T1000 (cell line): ENCODE results near the gene XPA.
"Not testable (repeated sequence)": the region's sequence is repeated elsewhere in the genome, so short reads cannot be mapped to it uniquely, and the experiment has no call there.

ENCODE experiments used
- DNase-seq: peaks from one replicate; lab custom pipeline; 2025; ENCODE audit warnings: mixed read lengths; lab: John Stamatoyannopoulos, UW

Gene XPA

GRCh38 chr9:97696803-97697601 is at the start of gene XPA:
Gene XPA (minus strand): TSS chr9:97697340. CDS start chr9:97697292, 48 bp downstream.
- DNase-seq, result peak; percentile 93

- no peak for DNase-seq
Measured at GRCh38 chr9:97744710-97745708, 47.9 kb upstream of the XPA start.

- DNase-seq, result not testable (repeated sequence)
Measured at GRCh38 chr9:97744025-97744424, 46.9 kb upstream of the XPA start.

GRCh38 chr9:97742545-97742944 is 45.4 kb upstream of the XPA start:
- DNase-seq, result no peak

- DNase-seq, result no peak
Measured at GRCh38 chr9:97741947-97742346, 44.8 kb upstream of the XPA start.

GRCh38 chr9:97740848-97741821 is 44.0 kb upstream of the XPA start:
- DNase-seq, result no peak

GRCh38 chr9:97737429-97737828 is 40.3 kb upstream of the XPA start:
- DNase-seq, result no peak

- no peak for DNase-seq
Measured at GRCh38 chr9:97735070-97735600, 38.0 kb upstream of the XPA start.

- DNase-seq, result no peak
Measured at GRCh38 chr9:97726716-97727115, 29.6 kb upstream of the XPA start.

- no peak for DNase-seq
Measured at GRCh38 chr9:97723819-97724218, 26.7 kb upstream of the XPA start.

- no peak for DNase-seq
Measured at GRCh38 chr9:97722331-97722730, 25.2 kb upstream of the XPA start.

- no peak for DNase-seq
Measured at GRCh38 chr9:97721396-97721795, 24.3 kb upstream of the XPA start.

GRCh38 chr9:97717866-97718265 is 20.7 kb upstream of the XPA start:
- no peak for DNase-seq

GRCh38 chr9:97714435-97714834 is 17.3 kb upstream of the XPA start:
- peak; percentile 11 for DNase-seq

- DNase-seq, result no peak
Measured at GRCh38 chr9:97711223-97711626, 14.1 kb upstream of the XPA start.

GRCh38 chr9:97710356-97711222 is 13.4 kb upstream of the XPA start:
- no peak for DNase-seq

- no peak for DNase-seq
Measured at GRCh38 chr9:97706246-97706645, 9.1 kb upstream of the XPA start.

GRCh38 chr9:97705354-97705950 is 8.3 kb upstream of the XPA start:
- no peak for DNase-seq

- DNase-seq, result no peak
Measured at GRCh38 chr9:97704851-97705250, 7.7 kb upstream of the XPA start.

- no peak for DNase-seq
Measured at GRCh38 chr9:97704345-97704677, 7.2 kb upstream of the XPA start.
